ENCODE results near the gene EXD3.

Gene EXD3

GRCh38 chr9:137303151-137303892 is 119.6 kb downstream of the EXD3 start:
- DNase-seq = peak; percentile 79

DNA sequence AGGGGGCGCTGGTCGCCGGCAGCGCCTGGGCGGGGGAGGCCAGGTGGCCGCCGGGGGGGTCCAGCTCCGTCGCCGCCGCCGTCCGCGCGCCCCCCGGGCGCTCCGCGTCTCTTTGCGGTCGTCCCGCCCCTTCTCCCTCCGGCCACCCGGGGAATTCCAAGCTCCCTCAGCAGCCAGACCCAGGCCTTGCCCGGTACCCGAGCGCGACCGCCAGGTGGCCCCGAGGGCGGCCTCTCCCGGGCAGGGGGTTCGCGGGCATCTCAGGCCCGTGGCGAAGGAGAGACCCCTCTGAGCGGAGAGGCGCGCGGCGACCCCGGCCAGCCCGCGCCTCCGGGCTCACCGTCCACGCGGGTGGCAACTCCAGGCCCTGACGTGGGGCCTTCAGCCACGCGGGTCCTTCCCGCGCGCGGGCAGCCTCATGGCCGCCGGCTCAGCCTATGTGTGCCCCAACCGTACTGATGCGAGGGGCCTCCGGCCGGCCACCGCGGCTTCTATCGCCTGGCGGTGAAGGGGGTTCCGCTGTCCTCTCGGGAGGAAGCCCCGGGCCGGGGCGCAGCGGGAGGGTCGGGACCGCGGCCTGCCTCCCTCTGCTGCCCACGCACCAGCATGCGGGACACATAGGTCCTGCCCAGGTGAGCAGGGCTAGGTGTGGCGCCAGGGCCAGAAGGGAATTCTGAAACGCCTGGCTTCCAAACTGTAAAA is 120.4 kb downstream of the EXD3 start:
- DNase-seq = peak; percentile 89

- DNase-seq = peak; percentile 94
These were observed 120.9 kb downstream of the EXD3 start, which contains the start of gene NRARP for GRCh38 chr9:137302118-137302448. Gene NRARP, minus strand, starts transcription at chr9:137302271. Its CDS starts 343 bp downstream, at chr9:137301928.

GRCh38 chr9:137301081-137301947 is 121.6 kb downstream of the EXD3 start:
- peak; percentile 82 for DNase-seq

DNA sequence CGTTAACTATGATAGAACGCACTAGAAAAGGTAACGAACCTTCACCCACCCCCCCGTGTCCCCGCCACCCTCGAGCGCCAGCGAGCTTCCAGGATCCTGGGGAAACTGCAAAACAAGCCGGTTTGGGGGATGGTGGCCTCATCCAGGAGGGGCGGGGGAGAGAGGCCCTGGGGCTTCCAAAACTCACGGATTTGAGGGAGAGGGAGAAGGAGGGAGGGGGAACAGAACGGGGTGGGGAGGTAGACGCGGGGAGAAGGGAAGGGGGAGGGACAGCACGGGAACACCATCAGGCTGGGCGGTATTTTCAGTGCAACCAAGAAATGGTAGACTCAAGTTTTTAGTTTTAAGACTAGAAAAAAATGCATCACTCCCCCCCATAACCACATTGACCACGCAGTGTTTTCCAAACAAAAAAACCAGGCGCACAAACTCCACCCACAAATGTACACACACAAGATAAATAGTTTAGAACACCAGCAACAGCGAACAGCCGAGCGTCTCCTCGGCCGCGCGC is 122.3 kb downstream of the EXD3 start:
- peak; percentile 70 for DNase-seq

DNA sequence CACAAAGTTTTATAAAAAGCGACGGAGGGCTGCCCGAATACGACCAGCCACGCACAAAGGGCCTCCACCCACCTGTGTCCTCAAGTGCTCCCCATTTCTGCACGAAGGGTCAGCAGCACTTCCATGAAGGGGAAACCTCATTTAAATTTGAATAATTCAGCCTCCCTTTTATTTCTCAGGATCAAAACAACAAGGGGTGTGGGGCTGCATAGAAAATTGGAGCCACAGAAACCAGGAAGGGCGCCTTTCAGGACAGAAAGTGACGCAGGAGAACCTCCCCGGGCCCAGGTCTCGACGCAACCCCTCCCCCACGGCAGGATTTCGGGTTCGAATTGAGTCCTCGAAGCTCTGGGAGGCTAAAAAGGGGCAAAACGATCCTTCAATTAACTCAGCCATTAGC is 123.0 kb downstream of the EXD3 start:
- DNase-seq = peak; percentile 62

DNA sequence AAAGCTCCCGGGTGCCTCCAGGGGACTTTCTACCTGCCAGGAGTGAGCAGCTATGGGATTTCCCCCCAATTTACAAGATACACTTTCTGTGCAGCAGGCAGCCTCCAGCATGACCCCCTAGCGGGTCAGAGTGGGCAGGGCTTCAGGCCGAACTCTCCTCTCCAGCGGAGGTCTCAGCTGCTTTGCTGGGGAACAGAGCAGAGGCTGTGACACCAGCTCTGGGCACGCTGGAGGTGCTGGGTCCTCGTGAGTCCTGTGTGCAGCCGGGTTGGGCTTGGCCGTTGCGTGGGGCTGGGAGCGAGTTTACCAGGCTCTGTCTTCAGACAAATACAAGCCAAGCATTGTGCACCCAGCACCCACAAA is 123.8 kb downstream of the EXD3 start:
- no peak for DNase-seq

DNA sequence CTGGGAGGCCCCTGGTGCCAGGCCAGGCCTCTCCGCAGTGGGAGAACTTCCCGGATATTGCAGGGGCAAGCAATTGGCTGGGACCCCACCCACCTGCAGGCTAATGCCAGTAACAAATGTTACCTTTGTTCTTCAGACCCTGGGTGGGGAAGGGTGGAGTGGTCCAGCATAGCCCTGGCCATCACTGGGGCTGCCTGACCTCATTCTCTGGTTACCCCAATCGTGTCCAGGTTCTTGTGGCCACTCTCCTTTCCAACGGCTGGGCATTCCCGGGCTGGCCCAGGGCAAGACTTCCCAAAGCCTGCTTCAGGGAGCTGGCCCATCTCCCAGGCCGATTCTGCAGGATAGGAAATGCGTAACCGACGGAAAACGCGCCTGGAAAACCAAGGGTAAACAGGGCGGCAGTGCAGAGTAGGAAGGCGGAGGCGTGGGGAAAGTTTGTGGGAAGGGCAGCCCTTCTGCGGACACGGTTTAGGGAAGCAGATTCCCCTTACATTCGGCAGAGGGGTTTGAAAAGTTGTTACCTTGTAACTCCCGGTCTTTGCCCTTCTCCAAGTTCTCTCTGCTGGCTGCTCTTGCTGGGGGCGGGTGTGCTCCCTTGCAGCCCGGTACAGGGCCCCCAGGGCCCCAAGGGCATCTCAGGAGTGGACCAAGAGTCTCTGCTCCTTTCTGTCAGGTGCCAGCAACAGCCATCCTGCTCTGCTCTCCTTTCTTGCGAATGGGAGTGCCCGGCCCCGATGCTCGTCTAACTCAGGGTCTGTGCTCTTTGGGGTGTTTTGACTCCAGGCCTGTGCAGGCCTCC is 124.4 kb downstream of the EXD3 start:
- DNase-seq = no peak

GRCh38 chr9:137297966-137298365 is 125.0 kb downstream of the EXD3 start:
- no peak for DNase-seq

GRCh38 chr9:137296670-137297664 is 126.0 kb downstream of the EXD3 start:
- no peak for DNase-seq

- DNase-seq = peak; percentile 79
These were observed 126.9 kb downstream of the EXD3 start for GRCh38 chr9:137295849-137296669.

DNA sequence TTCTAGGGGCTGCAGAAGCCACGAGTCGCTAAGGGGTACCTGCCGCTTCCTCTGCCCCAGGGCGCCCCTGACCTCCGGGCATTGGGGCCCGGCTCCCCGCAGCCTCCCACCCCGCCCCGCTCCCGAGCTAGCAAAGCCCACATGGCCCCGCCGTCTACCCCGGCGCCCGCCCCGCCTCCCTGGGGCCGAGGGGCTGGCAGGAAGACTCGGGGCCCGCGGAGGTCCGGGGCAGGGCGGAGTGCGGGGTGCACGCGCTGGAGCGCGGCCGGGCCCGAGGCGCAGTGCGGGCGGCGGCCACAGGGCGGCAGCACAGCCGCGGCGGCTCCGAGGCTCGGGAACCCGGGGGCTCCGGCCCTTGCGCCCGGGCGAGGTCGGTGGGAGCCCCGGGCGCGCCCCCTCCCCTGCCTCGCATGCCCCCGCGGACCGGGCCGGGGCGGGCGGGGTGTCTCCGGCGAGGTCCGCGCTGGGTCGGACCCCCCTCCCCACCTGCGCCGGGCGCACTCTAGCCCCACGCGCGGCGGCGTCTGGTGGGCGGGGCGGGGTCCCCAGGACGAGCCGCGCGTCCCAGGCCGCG is 127.6 kb downstream of the EXD3 start:
- DNase-seq = peak; percentile 80

DNA sequence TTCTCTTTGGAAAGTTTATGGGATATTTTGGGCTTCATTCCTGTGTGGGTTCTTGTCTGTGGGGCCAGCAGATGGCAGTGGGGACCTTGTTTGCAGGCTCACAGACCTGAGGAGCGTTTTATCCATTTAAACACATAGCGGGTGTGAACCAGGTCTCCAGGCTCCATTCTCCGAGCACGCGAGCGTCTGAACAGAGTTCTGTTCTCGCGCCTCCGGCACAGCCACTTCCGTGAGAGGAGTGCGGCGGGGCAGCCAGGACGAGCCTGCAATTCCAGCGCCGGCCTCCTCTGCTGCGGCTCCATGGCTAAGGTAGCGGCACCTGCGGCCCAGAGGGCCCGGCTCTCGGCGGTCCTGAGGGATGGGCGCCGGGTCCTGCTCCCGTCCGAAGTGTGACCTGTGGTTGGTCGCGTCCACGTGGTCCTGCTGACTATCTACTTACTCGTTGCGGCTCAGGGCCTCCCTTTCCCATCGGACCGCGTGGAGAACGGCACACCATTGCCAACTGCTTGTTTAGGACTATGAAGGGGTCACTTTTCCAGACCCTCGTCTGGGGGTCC is 128.2 kb downstream of the EXD3 start:
- DNase-seq = peak; percentile 71

- DNase-seq = peak; percentile 52
These were observed 128.8 kb downstream of the EXD3 start for GRCh38 chr9:137294091-137294680.

- DNase-seq = no peak
These were observed 129.4 kb downstream of the EXD3 start for GRCh38 chr9:137293482-137294090.

- DNase-seq = no peak
These were observed 129.9 kb downstream of the EXD3 start for GRCh38 chr9:137293094-137293481.

DNA sequence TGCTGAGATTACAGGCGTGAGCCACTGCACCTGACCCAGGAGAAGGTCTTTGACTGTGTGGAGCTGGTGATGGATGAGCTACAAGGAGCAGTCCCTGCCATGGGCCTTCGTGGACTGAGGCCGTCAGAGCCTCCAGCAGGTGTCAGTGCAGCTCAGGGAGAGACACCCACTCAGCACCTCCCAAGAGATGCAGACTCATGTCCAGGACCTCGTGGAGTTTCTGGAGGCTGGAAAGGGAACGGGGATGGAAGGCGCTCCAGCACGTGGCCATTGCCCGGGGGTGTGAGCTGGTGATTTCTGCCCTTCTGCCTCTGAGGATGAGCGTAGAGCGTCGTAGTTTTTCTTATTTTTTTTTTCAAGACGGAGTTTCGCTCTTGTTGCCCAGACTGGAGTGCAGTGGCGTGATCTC is 136.0 kb downstream of the EXD3 start:
- peak; percentile 62 for DNase-seq

DNA sequence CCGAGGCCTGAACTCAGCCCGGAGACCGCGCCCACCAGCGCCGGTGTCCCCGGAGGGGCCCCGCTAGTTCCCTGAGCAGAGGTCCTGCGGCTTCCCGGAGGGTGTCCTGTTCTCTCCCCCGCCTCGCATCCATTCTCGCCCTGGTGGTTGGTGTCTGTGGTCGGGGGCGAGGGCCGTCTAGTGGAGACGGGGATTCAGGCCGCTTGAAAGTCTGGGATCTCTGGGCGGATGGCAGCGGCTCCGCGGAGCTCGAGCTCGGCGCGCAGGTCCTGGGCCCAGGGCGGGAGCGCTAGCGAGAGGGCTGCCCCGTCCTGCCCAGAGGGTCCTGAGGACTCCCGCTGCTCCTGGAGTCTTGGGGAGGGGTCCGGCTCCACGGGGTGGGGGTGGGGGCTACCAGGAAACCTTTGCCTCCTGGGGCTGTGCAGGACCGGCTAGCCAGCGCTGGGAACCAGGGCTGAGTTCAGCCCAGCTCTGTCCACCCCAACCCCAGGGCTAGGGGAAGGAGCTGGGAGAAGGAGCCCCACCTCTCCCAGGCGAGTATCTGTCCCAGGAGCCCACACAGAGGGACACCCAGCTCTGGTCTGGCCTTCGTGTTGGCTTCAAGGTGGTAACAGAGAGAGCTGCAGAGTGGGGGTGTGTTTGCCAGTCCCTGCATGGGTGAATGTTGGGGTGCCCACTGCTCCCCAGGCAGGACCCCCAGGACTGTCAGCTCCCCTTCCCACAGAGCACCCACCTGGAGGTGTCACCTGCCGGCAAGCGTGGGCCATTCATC is 141.4 kb downstream of the EXD3 start:
- DNase-seq = peak; percentile 67

Measured in eye (tissue), 1 donor.